ENCODE measurements around the gene PITPNC1.

DNA sequence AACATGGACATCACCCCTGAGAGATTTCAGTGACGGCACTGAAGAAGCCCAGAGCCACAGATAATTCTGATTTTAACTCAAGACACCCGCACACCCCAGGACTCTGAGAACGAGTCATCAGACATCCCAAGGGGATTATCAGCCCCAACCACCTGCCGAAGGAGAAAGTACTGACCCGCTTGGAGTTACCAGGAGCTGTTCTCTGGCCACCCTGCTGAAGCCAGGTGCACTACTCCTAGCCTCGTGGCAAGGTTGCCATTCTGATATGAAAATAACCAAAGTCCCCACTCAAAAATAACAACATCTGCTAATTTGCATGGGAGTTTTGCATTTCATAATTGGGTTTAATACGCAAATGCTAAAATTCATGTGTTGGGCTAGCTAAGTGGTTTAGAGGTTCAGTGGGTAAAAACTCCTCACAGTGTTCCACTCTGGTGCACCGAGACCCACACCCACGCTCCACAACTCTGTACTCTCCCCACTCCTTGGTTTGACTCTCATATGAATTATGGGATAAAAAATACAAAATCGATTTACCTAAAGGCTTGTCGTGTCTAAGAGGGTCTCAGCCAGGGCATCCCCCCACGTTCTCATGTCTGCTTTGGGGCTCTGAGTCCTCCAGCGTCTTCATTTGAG is 197.7 kb downstream of the PITPNC1 start:
- TF ChIP-seq, protein P1, sequence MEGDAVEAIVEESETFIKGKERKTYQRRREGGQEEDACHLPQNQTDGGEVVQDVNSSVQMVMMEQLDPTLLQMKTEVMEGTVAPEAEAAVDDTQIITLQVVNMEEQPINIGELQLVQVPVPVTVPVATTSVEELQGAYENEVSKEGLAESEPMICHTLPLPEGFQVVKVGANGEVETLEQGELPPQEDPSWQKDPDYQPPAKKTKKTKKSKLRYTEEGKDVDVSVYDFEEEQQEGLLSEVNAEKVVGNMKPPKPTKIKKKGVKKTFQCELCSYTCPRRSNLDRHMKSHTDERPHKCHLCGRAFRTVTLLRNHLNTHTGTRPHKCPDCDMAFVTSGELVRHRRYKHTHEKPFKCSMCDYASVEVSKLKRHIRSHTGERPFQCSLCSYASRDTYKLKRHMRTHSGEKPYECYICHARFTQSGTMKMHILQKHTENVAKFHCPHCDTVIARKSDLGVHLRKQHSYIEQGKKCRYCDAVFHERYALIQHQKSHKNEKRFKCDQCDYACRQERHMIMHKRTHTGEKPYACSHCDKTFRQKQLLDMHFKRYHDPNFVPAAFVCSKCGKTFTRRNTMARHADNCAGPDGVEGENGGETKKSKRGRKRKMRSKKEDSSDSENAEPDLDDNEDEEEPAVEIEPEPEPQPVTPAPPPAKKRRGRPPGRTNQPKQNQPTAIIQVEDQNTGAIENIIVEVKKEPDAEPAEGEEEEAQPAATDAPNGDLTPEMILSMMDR (IDR thresholded peaks at IDR 0.05), result no peak
- no peak for TF ChIP-seq POLR2A (IDR thresholded peaks at IDR 0.05)

Measured in Peyer's patch (tissue), 4 donors.